Middle frontal gyrus (tissue), 1 donor: Measurements from ENCODE around the gene ARPC5.
"Not testable (repeated sequence)": the region's sequence is repeated elsewhere in the genome, so short reads cannot be mapped to it uniquely, and the experiment has no call there.

Experiments
- DNase-seq: peaks from one replicate; pipeline ENCODE4 v3.0.0-alpha.2; 2015; ENCODE audit warnings: low spot score; ENCODE audit errors: extremely low spot score

The ARPC5 gene

GRCh38 chr1:183646776-183647175, 11.2 kb upstream of the ARPC5 start:
- DNase-seq, result no peak

- DNase-seq, result no peak
Measured at GRCh38 chr1:183645531-183645930, 9.9 kb upstream of the ARPC5 start.

- no peak for DNase-seq
Measured at GRCh38 chr1:183642166-183642565, 6.6 kb upstream of the ARPC5 start.

- DNase-seq, result no peak
Measured at GRCh38 chr1:183640193-183640592, 4.6 kb upstream of the ARPC5 start.

- DNase-seq, result no peak
Measured at GRCh38 chr1:183638649-183639387, 3.2 kb upstream of the ARPC5 start.

GRCh38 chr1:183636783-183637182, 1.2 kb upstream of the ARPC5 start:
- DNase-seq, result no peak

GRCh38 chr1:183636334-183636682, 725 bp upstream of the ARPC5 start:
- DNase-seq, result no peak

GRCh38 chr1:183635099-183635605, 431 bp downstream of the ARPC5 start:
- DNase-seq, result no peak

- no peak for DNase-seq
Measured at GRCh38 chr1:183634429-183635065, 1.0 kb downstream of the ARPC5 start.

- DNase-seq, result peak; percentile 40
Measured at GRCh38 chr1:183633676-183634343, 1.8 kb downstream of the ARPC5 start.

- DNase-seq, result no peak
Measured at GRCh38 chr1:183632964-183633363, 2.6 kb downstream of the ARPC5 start.

GRCh38 chr1:183632114-183632513, 3.5 kb downstream of the ARPC5 start:
- DNase-seq, result no peak

- DNase-seq, result no peak
Measured at GRCh38 chr1:183630748-183631147, 4.8 kb downstream of the ARPC5 start.

GRCh38 chr1:183628537-183628936, 7.0 kb downstream of the ARPC5 start:
- DNase-seq, result no peak

GRCh38 chr1:183626236-183626635, 9.3 kb downstream of the ARPC5 start:
- DNase-seq, result not testable (repeated sequence)

GRCh38 chr1:183622884-183623785, 12.4 kb downstream of the ARPC5 start:
- DNase-seq, result peak; percentile 29

- DNase-seq, result no peak
Measured at GRCh38 chr1:183622013-183622412, 13.6 kb downstream of the ARPC5 start.

GRCh38 chr1:183620311-183620710, 15.3 kb downstream of the ARPC5 start:
- DNase-seq, result no peak

- DNase-seq, result no peak
Measured at GRCh38 chr1:183619781-183620180, 15.8 kb downstream of the ARPC5 start.

- not testable (repeated sequence) for DNase-seq
Measured at GRCh38 chr1:183618202-183618601, 17.4 kb downstream of the ARPC5 start.

GRCh38 chr1:183612975-183613374, 22.6 kb downstream of the ARPC5 start:
- DNase-seq, result not testable (repeated sequence)
